Activated T-cell treated with anti-CD3 and anti-CD28 coated beads, Interleukin-2, amount 50 U/mL, for 4 hours (primary cell): ENCODE data around the gene HPS1. TPM values are rescaled to one million over a fixed set of nuclear protein-coding genes. Genes with fewer than 3 reads are reported as not detected.

Experiments used
- ATAC-seq, 2 donors: fragments of 200-7000 bp; cut with Tn5 transposase; one replicate each; pipeline ENCODE4 v1.10.0; 2021
- DNase-seq: peaks from one replicate; pipeline ENCODE4 v3.0.0-alpha.2; 2020
- H3K27me3 Mint-ChIP-seq: one replicate; pipeline ENCODE4 v1.8.0; 2021; ENCODE audit warnings: low read depth, mixed read lengths
- H3K36me3 Mint-ChIP-seq: one replicate; pipeline ENCODE4 v1.8.0; 2022; ENCODE audit warnings: mixed read lengths; ENCODE audit not compliant: insufficient read depth
- H3K4me1 Mint-ChIP-seq: one replicate; pipeline ENCODE4 v1.8.0; 2021; ENCODE audit warnings: low read depth, mixed read lengths
- H3K4me3 Mint-ChIP-seq: one replicate; pipeline ENCODE4 v1.8.0; 2021; ENCODE audit warnings: mild to moderate bottlenecking, moderate library complexity, mixed read lengths
- H3K9me3 Mint-ChIP-seq: one replicate; pipeline ENCODE4 v1.8.0; 2021; ENCODE audit warnings: mixed read lengths
- total RNA-seq, 3 donors: library from RNA; stranded (reverse); gene quantifications; one replicate each; pipeline ENCODE4 v1.2.1, GENCODE V29; 2021

HPS1 gene
- total RNA-seq, 3 donors from 2014 or later: 59.2 to 64.2 (median 59.7) TPM

DNA sequence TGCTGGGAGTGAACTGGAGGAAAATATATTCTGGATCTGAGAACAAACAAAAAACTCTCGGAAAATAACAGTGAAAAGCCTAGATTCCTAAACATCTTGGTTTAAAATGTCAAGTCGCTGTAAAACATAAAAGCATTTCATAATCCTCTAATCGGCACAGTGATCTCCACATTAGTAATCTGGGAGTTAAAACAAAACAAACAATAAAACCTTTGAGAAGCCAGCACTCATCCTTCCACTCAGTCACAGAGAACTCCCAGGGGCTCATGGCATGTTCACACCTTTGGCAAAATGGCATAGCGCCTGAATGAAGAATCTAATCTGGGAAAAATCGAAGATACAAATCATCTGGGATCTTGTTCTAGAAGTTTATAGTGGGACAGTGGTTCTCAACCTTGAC, 24.1 kb upstream of the HPS1 start:
- H3K4me3 Mint-ChIP-seq: no peak overlapping the region
- H3K4me1 Mint-ChIP-seq: peaks cover 5% of the 10 kb centered on the region
- peaks cover 5% of the 10 kb centered on the region for H3K27me3 Mint-ChIP-seq
- no peak for DNase-seq
- H3K9me3 Mint-ChIP-seq: no peaks in the 10 kb centered on the region
- no peak for ATAC-seq
- H3K36me3 Mint-ChIP-seq: no peaks in the 10 kb centered on the region

DNA sequence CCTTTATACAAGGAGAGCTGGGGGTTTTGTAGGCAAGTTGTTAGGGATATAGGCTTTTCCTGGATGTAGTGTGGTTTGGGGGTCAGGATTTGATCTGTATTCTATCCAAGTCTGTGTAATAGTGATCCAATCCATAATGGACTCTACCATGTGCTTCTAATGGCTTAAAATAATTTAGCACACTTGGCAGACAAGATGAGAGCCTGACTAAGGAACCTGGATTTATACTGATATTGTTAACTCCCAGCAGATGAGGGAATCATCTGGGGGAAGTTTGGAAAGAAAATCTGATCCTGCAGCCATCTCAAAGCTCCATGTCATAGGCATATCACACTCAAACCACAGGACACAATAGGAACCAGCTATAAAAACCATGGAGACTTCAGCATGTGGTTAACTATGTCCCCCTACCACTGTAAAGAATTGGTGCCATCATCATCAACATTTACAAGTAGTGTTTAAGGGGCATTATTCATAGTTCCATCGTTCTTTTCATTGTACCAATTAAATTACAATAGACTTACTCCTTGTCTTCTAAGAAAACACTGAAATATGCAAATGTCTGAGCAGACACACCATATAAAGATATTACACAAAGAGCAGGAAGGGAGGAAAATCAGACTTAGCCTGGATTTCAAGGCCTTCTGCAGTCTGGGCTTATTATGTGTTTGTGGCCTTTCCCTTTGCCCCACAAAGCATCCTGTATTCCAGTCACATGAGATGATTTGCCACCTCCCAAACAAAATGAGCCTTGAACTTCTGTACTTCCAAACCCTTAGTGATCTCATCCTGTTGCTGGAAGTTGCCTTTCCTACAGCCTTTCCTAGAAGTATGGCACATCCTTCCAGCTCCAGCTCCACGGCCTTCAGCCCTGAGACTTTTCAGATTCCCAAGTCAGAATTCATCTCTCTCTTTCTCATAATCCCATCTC, 22.5 kb upstream of the HPS1 start:
- H3K27me3 Mint-ChIP-seq: peaks cover 9% of the 10 kb centered on the region
- DNase-seq (no peak), ATAC-seq (no peak)
- H3K4me1 Mint-ChIP-seq: peaks cover 5% of the 10 kb centered on the region
- peak overlapping the region; percentile 94 for H3K4me3 Mint-ChIP-seq
- no peaks in the 10 kb centered on the region for H3K36me3 Mint-ChIP-seq
- no peaks in the 10 kb centered on the region for H3K9me3 Mint-ChIP-seq

DNA sequence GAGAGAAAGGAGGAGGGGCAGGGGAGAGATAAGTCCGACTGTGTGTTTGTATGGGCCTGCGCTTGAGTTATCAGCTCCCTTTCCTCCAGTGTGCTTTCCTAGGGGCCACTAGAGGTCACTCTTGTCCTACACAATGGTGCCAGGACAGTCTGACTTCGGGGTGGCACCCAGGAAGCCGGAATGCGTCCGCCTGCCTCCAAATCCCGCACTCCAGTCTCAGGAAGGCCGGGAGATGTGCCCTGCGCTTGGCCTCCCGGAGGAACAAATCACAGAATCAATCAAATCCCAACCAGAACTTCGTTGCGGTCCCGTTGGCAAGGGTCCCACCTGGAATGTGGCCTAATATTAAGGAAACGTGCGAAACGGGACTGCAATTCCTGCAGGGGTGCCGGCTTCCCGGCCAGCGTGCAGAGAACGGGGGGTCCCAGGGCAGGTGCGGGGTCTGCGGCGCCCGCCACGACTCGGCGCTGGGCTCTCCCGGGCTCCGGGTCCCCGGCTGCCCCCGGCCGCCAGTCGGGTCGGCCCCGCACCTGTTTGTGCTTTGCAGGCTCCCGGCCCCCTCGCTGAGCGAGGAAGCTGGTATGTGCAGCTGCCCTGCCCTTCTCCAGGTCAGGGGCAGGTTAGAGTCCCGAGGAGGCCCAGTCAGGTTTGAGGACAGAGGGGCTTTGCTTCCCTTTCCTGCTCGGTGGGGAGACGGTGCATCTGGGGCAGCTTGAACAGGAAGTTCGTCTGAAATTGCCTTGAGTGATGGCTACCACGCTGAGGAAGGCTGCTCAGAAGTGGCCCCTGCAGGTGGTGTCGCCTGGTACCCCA, 21.0 kb upstream of the HPS1 start:
- peak overlapping the region; percentile 94 for H3K4me3 Mint-ChIP-seq
- no peaks in the 10 kb centered on the region for H3K9me3 Mint-ChIP-seq
- ATAC-seq (peak; percentile 95 to 97), DNase-seq (peak; percentile 56)
- H3K27me3 Mint-ChIP-seq: peaks cover 15% of the 10 kb centered on the region
- H3K36me3 Mint-ChIP-seq: no peaks in the 10 kb centered on the region
- peaks cover 5% of the 10 kb centered on the region for H3K4me1 Mint-ChIP-seq

DNA sequence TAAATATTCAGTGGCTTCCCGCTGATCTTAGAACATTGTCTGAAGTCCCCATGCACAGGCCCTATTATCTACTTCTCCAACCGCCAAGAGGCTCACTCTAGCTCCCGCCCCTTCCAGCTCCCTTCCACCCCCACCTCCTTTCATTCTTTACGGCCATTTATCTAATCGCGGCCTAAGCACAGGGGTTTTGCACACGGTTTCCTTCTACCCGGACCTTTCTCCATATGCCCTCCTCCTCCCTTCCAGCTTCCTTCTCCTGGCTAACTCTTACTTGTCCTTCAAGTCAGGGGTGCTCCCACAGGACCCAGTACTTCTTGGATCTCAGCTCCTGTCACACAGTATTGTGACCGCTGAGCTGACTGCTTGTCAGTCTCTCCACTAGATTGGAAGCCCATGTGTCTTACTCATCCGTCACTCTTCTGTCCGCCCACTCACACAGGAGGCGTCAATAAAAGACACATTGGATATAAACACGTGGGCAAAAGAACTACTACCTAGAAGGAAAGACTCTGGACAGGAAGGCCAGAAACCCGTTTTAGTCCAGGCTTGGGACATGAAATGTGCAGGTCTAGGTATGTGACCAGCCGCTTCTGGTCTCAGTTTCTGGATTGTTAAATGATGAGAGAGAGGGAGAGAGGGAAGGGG, 20.2 kb upstream of the HPS1 start:
- DNase-seq (no peak), ATAC-seq (no peak)
- Mint-ChIP-seq H3K27me3 (peaks cover 15% of the 10 kb centered on the region), H3K4me3 (peak overlapping the region; percentile 94), H3K9me3 (no peaks in the 10 kb centered on the region), H3K4me1 (peaks cover 5% of the 10 kb centered on the region), H3K36me3 (no peaks in the 10 kb centered on the region)

DNA sequence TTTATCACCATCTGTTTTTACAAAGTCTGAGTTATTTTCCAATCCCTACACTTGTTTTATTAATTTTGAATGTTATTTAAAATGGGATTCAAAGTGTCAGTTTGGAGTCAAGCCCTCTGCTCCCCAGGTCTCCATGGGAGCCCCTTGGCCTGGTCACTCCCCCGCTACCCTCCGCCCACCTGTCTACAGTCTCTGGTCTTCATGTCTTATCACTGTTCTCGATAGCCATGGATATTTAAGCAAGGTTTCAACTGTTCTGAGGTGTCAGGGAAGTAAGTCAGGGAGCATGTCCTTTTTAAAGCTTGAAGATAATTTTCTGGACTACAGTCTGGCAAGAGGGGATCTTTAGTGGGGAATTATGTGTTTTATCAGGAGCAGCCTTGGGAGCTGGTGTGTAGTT, 19.1 kb upstream of the HPS1 start:
- Mint-ChIP-seq H3K9me3 (no peaks in the 10 kb centered on the region), H3K4me1 (peaks cover 5% of the 10 kb centered on the region), H3K4me3 (no peak overlapping the region), H3K27me3 (peaks cover 13% of the 10 kb centered on the region), H3K36me3 (no peaks in the 10 kb centered on the region)
- no peak for DNase-seq
- ATAC-seq: no peak

DNA sequence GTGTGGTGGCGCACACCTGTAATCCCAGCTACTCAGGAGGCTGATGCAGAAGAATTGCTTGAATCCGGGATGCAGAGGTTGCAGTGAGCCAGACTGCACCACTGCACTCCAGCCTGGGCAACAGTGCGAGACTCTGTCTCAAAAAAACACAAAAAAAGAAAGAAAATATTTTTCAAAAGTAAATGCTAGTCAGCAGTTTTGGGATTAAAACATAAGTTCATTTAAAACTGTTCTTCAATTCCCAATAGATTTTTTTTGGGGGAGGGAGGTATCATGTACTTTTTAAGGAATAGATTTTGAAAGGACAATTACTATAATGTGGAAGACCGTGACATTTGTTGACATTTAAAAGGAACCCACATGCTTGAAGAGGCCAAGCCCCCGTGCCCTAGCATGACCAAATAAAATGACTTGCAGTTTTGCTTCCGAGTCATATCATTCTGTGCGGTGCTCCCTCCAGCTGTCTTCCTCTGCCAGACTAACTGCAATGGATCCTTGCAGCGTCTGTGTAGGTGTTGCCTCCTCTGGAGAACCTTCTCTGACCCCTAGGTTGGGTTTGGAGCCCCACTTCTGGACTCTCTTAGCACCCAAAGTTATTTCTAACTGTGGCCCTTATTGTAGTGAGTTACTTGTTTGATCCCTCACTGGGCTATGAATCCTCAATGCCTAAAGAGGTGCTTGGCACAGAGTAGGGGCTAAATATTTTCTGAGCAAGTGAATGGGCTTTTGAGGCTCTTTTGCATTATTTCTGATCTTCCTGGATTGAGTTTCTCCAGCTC, 17.4 kb upstream of the HPS1 start:
- no peak overlapping the region for H3K4me3 Mint-ChIP-seq
- no peaks in the 10 kb centered on the region for H3K9me3 Mint-ChIP-seq
- no peaks in the 10 kb centered on the region for H3K36me3 Mint-ChIP-seq
- peaks cover 12% of the 10 kb centered on the region for H3K27me3 Mint-ChIP-seq
- H3K4me1 Mint-ChIP-seq: peaks cover 5% of the 10 kb centered on the region
- DNase-seq (no peak), ATAC-seq (no peak)

DNA sequence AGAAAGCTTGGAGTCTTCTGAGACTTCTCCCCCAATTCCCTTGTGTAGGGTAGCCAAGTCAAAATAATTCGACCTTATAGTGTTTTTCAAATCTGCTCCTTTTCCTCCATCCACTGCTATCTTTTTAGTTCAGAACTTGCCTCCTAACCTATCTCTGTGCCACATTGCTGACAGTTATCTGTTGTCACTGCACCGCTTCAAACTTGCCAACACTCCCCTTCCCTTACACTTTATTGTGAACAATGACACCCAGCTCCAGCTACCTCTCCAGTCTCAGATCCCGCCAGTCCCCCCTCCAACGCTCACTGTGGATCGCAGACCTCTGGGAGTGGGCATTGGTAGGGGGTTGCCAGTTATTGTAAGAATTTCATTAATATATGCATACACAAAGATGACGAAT, 16.3 kb upstream of the HPS1 start:
- DNase-seq: no peak
- H3K4me3 Mint-ChIP-seq: no peak overlapping the region
- peaks cover 5% of the 10 kb centered on the region for H3K4me1 Mint-ChIP-seq
- no peak for ATAC-seq
- H3K9me3 Mint-ChIP-seq: no peaks in the 10 kb centered on the region
- H3K36me3 Mint-ChIP-seq: no peaks in the 10 kb centered on the region
- H3K27me3 Mint-ChIP-seq: peaks cover 18% of the 10 kb centered on the region

DNA sequence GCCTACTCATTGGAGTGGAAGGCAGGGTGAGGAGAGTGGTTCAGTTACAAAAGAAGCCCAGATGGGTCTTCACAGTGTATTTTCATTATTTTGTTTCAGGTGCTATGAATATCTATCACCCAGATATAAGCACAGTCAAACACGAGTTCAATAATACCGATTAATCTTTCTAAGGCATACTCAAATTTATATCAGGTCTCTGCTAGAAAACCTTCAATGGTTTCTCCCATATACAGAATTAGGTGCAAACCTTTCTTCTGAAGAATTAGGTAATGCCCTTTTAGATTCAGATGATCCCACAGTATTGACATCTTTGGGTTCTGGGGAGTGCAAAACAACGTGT, 14.7 kb upstream of the HPS1 start:
- ATAC-seq (no peak), DNase-seq (no peak)
- peaks cover 24% of the 10 kb centered on the region for H3K27me3 Mint-ChIP-seq
- H3K36me3 Mint-ChIP-seq: no peaks in the 10 kb centered on the region
- no peak overlapping the region for H3K4me3 Mint-ChIP-seq
- H3K4me1 Mint-ChIP-seq: no peaks in the 10 kb centered on the region
- no peaks in the 10 kb centered on the region for H3K9me3 Mint-ChIP-seq

DNA sequence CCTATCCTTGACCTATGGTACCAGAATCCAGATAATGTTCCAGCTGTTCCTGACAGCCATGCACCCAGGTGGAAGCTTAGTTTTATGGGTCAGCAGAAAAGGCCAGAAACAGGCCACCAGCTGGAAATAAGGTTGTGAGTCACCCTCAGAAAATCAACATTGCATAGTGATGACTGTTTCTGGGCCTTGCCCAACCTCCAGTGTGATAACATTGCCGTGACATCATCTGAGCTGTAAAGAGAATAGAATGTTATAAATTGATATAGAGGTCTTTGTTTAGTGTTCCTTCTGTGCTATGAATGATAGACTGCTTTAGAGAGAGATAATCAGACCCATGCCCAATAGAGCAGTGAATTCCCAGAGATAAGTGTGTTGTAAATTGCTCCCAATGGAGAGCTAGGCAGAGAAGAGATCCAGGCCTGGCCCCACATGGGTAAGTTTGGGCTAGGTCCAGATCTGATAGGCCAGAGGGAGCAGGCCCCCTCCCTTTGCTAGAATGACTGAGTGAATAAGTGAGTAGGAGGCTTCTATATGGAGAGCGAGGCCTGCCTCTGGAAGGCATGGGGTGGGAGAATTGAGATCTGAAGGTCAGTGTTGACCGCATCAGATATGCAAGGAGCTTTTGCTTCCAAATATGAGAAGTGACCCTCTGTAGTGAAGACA, 14.2 kb upstream of the HPS1 start:
- no peak for DNase-seq
- Mint-ChIP-seq H3K4me1 (no peaks in the 10 kb centered on the region), H3K36me3 (no peaks in the 10 kb centered on the region), H3K4me3 (no peak overlapping the region), H3K9me3 (no peaks in the 10 kb centered on the region), H3K27me3 (peaks cover 24% of the 10 kb centered on the region)
- ATAC-seq: no peak

DNA sequence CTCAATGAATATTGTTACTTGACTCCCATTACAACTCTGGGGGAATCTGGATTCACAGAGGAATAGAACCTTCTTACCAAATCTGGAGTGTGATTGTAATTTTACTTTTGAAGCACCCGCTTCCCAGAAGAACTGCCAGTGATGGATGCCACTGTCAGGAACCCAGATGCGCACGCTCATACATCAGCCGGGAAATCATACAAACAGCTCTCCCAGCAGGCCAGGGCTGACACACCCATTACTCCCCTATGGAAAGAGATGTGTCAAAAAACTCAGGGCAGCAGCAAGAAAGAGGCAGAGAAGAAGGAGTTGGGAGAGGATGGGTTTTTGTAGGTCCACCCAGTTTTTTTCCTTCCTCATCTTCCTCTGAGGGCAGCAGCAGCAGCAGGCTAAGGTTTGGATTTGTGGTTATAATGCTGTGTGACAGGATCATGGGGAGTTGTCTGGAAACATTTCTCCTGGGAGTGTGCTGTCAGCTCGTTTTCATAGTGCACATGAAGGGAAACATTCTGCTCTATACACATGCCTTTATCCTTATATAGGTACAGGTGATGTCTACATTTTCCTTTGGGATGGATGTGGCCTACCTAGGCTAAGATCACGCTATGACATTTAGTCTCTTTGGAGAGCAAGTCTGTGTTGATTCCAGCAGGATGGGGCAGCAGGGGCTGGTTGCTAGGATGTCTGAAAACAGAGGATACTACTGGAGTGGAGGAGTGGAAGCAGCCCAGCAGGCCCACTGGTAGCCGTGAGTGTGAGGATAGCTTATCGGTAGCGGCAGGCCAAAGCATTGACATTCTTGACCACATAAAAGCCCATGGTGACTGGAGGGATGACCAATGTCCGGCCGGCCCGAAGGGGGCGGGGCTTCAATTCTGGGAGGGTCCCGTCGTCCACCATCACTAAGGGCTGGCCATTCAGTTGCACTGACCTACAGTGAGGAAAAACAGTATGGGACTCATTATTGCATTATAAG, 12.4 kb upstream of the HPS1 start:
- DNase-seq: no peak
- H3K4me1 Mint-ChIP-seq: no peaks in the 10 kb centered on the region
- H3K4me3 Mint-ChIP-seq: no peak overlapping the region
- peaks cover 24% of the 10 kb centered on the region for H3K27me3 Mint-ChIP-seq
- H3K36me3 Mint-ChIP-seq: no peaks in the 10 kb centered on the region
- ATAC-seq: no peak
- no peaks in the 10 kb centered on the region for H3K9me3 Mint-ChIP-seq

DNA sequence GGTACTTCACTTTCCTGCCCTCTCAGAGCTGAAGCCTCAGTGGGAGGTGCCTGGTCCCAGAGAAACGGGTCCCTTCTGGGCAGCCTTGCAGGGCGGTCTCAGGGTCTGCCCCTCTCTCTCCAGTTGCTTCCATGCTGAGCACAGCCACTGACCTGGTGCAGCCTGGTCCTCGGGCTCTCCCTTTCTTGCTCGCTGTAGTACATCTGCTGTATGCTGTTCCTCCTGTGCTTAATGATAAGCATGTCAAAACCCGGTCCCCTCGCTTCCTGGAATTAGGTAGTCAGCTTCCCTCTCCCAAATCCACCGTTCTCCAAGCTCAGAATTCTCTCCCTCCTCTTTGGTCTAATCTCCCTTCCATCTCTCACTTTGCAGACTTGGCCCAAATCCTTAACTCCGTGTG, 11.0 kb upstream of the HPS1 start:
- Mint-ChIP-seq H3K36me3 (no peaks in the 10 kb centered on the region), H3K27me3 (peaks cover 24% of the 10 kb centered on the region), H3K9me3 (no peaks in the 10 kb centered on the region), H3K4me1 (no peaks in the 10 kb centered on the region), H3K4me3 (no peak overlapping the region)
- ATAC-seq (no peak), DNase-seq (no peak)

DNA sequence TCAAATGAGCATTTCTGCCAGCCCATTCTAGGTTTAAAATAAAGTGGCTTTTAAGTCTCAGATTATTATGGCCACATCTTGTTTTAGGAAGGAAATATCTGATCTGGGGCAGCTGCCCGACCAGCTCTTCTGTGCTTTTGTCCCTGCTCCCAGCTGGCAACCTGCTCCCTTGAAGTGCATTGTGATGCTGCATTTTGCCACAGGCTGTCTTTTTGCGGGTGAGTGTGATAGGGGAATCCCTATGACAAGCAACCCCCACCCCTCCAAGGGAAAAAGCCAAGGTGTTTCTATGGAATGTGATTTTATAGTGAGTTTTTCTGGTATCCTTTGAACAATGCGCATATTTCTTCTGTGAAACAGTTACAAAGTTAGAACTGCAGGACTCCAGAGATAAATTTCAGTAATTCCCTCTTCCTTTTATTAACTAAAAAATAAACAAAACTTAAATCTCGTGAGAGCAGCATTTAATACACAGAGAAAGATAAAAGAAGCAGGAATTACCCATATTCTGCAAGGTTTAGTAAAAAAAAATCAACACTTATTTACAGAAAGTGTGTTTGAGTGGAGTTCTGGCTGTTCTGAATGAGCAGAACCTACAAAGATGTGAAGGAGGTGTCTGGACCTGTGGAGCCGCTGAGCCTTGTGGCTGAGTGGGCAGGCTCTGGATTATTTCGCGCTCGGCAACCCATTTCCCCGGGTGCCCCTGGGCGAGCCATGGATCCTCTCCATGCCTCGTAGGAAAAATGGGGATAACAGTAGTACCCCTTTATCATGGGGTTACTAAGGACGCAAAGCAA, 10.1 kb upstream of the HPS1 start:
- peaks cover 29% of the 10 kb centered on the region for H3K27me3 Mint-ChIP-seq

More for the DNA sequence above, 10.1 kb upstream of the HPS1 start:
- no peak overlapping the region for H3K4me3 Mint-ChIP-seq
- no peaks in the 10 kb centered on the region for H3K36me3 Mint-ChIP-seq
- ATAC-seq: no peak
- no peaks in the 10 kb centered on the region for H3K4me1 Mint-ChIP-seq
- H3K9me3 Mint-ChIP-seq: no peaks in the 10 kb centered on the region
- DNase-seq: no peak
